ENCODE results near the gene WDFY4.

GRCh38 chr10:48943096-48943495, 258.4 kb downstream of the WDFY4 start:
- TF ChIP-seq MAX (IDR thresholded peaks at IDR 0.05) (no peak), CTCF (IDR thresholded peaks at IDR 0.05) (no peak), ATOH8 (CRISPR knock-in tag; IDR thresholded peaks at IDR 0.05; ENCODE audit: low read depth) (no peak), HEYL (CRISPR knock-in tag; IDR thresholded peaks at IDR 0.05) (no peak), BCL3 (IDR thresholded peaks at IDR 0.05) (no peak), PHF8 (IDR thresholded peaks at IDR 0.05; ENCODE audit: borderline replicate concordance, low read depth) (no peak), KDM1A (IDR thresholded peaks at IDR 0.05; ENCODE audit: low read depth) (no peak), EP300 (IDR thresholded peaks at IDR 0.05) (no peak), SREBF2 (IDR thresholded peaks at IDR 0.05) (no peak), POLR2A (IDR thresholded peaks at IDR 0.05; ENCODE audit: low read length) (no peak), RCOR1 (IDR thresholded peaks at IDR 0.05; ENCODE audit: low read depth, low read length) (no peak), ZC3H11A (IDR thresholded peaks at IDR 0.05) (no peak)
